Lower lobe of right lung (tissue), 2 donors: ENCODE data around the gene EPHB3. TPM values are rescaled to one million over a fixed set of nuclear protein-coding genes. Genes with fewer than 3 reads are reported as not detected.
"Not testable (repeated sequence)": the region's sequence is repeated elsewhere in the genome, so short reads cannot be mapped to it uniquely, and the experiment has no call there.

Experiments used
- ATAC-seq, 2 donors: fragments of 200-7000 bp; cut with Tn5 transposase; one replicate each; pipeline ENCODE4 v1.9.1; 2020 to 2022; ENCODE audit warnings: mild to moderate bottlenecking in 2 of 2, moderate library complexity in 2 of 2
- DNase-seq: peaks from one replicate; pipeline ENCODE4 v3.0.0-alpha.2; 2020
- H3K27ac ChIP-seq: fragments of 200-600 bp; one replicate; pipeline ENCODE4 v1.8.0; 2022
- H3K27me3 ChIP-seq: fragments of 200-600 bp; one replicate; pipeline ENCODE4 v1.8.0; 2022; ENCODE audit warnings: low read depth
- H3K36me3 ChIP-seq: fragments of 200-600 bp; one replicate; pipeline ENCODE4 v1.8.0; 2022; ENCODE audit warnings: mild to moderate bottlenecking
- H3K4me1 ChIP-seq: fragments of 200-600 bp; one replicate; pipeline ENCODE4 v1.8.0; 2022
- H3K4me3 ChIP-seq: fragments of 200-600 bp; one replicate; pipeline ENCODE4 v1.8.0; 2022; ENCODE audit warnings: mild to moderate bottlenecking
- H3K9me3 ChIP-seq: fragments of 200-600 bp; one replicate; pipeline ENCODE4 v1.8.0; 2022
- CTCF ChIP-seq: fragments of 200-600 bp; IDR thresholded peaks from one replicate; pipeline ENCODE4 v1.8.0; 2022; ENCODE audit warnings: antibody characterized with exemption, mild to moderate bottlenecking
- intact Hi-C: fragments of 100-400 bp; cut with DNase I; formaldehyde crosslinking; loops from one replicate; pipeline ENCODE4 v1.11.0; 2022
- total RNA-seq: library from RNA; stranded (reverse); fragmentation: NEBNext Ultra II Directional; extraction: Animal tissue kit (Norgen Biotek cat#: 25700); gene quantifications from one replicate; pipeline ENCODE4 v1.2.1, GENCODE V29; 2021
- donor health status: DM: no; HTN: yes; CAD: no; lungs with severe emphysema.

The EPHB3 gene
- total RNA-seq, 1 donor from 2014 or later: 4.9 TPM

GRCh38 chr3:184611607-184612281 lies 50.2 kb downstream of the EPHB3 start:
- intact Hi-C loops: no loop called here
- Histone ChIP-seq H3K27me3 (no peaks in the 10 kb centered on the region), H3K27ac (no peak overlapping the region), H3K4me1 (no peaks in the 10 kb centered on the region), H3K36me3 (no peaks in the 10 kb centered on the region), H3K4me3 (no peak overlapping the region), H3K9me3 (no peaks in the 10 kb centered on the region)
- no peak for TF ChIP-seq CTCF
- ATAC-seq: no peak
- DNase-seq: no peak

- Histone ChIP-seq H3K27me3 (no peaks in the 10 kb centered on the region), H3K4me3 (no peak overlapping the region), H3K27ac (no peak overlapping the region), H3K4me1 (peaks cover 24% of the 10 kb centered on the region), H3K36me3 (no peaks in the 10 kb centered on the region), H3K9me3 (no peaks in the 10 kb centered on the region)
- no peak for TF ChIP-seq CTCF
- ATAC-seq: no peak
- no peak for DNase-seq
- intact Hi-C loops: no loop called here
These were observed 53.8 kb downstream of the EPHB3 start for GRCh38 chr3:184615396-184615795.

- H3K9me3 ChIP-seq: no peaks in the 10 kb centered on the region
- no peak for TF ChIP-seq CTCF
- H3K27ac ChIP-seq: no peak overlapping the region
- H3K36me3 ChIP-seq: no peaks in the 10 kb centered on the region
- no peak for DNase-seq
- no peaks in the 10 kb centered on the region for H3K27me3 ChIP-seq
- peaks cover 29% of the 10 kb centered on the region for H3K4me1 ChIP-seq
- no peak for ATAC-seq
- H3K4me3 ChIP-seq: no peak overlapping the region
- intact Hi-C loops: no loop called here
These were observed 54.9 kb downstream of the EPHB3 start for GRCh38 chr3:184616436-184616835.

GRCh38 chr3:184617306-184617705 lies 55.7 kb downstream of the EPHB3 start:
- H3K27me3 ChIP-seq, ATAC-seq, DNase-seq, H3K36me3 ChIP-seq, intact Hi-C loops, H3K9me3 ChIP-seq, H3K27ac ChIP-seq, H3K4me3 ChIP-seq: not testable (repeated sequence)
- peaks cover 29% of the 10 kb centered on the region for H3K4me1 ChIP-seq

- H3K36me3 ChIP-seq: no peaks in the 10 kb centered on the region
- ATAC-seq (peak in 1 of 2 donors; percentile 31), DNase-seq (no peak)
- intact Hi-C loops: no loop called here
- no peak for TF ChIP-seq CTCF
- H3K4me3 ChIP-seq: no peak overlapping the region
- no peaks in the 10 kb centered on the region for H3K9me3 ChIP-seq
- H3K27me3 ChIP-seq: no peaks in the 10 kb centered on the region
- peaks cover 29% of the 10 kb centered on the region for H3K4me1 ChIP-seq
- H3K27ac ChIP-seq: no peak overlapping the region
These were observed 57.2 kb downstream of the EPHB3 start for GRCh38 chr3:184618811-184619210.

- H3K27me3 ChIP-seq: no peaks in the 10 kb centered on the region
- TF ChIP-seq CTCF: no peak
- DNase-seq (no peak), ATAC-seq (peak; percentile 51 to 73)
- no peak overlapping the region for H3K27ac ChIP-seq
- H3K4me1 ChIP-seq: peaks cover 29% of the 10 kb centered on the region
- H3K36me3 ChIP-seq: no peaks in the 10 kb centered on the region
- H3K4me3 ChIP-seq: no peak overlapping the region
- intact Hi-C loops: no loop called here
- no peaks in the 10 kb centered on the region for H3K9me3 ChIP-seq
These were observed 57.8 kb downstream of the EPHB3 start for GRCh38 chr3:184619369-184619768.
